ENCODE measurements around the gene ROGDI. TPM values are rescaled to one million over a fixed set of nuclear protein-coding genes. Genes with fewer than 3 reads are reported as not detected.

The ROGDI gene
- total and polyA plus RNA-seq, 2 donors (not counting 3 experiments of a cell fraction or from before 2014, with no cell fraction given), result 12.0 to 36.9 TPM

DNA sequence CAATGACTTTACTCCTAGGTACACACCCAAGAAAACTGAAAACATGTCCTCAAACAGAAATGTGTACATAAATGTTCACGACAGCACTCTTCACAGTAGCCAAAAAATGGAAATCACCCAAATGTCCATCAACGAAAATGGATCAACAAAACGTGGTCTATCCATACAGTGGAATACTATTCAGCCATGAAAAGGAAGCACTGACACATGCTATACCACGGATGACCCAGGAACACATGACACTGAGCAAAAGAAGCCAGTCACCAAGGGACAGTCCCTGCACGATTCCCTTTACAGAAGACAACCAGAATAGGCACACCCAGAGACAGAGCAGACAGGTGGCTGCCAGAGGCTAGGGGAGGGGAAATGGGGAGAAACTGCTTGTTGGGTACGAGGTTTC is 46.7 kb downstream of the ROGDI start:
- no peak for DNase-seq (ENCODE audit: low read depth, low spot score)
- POLR2A ChIA-PET, result no interaction called here
- H3K27me3 ChIP-seq (ENCODE audit: control insufficient read depth in 2 of 2, insufficient read depth in 2 of 2, low read length in 2 of 2), result no peaks in the 10 kb centered on the region
- TF ChIP-seq POLR2A (IDR thresholded peaks at IDR 0.05; ENCODE audit: low read depth, low read length) (no peak), FOS (IDR thresholded peaks at IDR 0.05; ENCODE audit: borderline replicate concordance, insufficient read depth, low read length) (no peak), JUN (IDR thresholded peaks at IDR 0.05; ENCODE audit: borderline replicate concordance, insufficient read depth, insufficient read length, low read depth) (no peak), POLR2AphosphoS5 (IDR thresholded peaks at IDR 0.05; ENCODE audit: insufficient read depth, low read depth, low read length) (no peak), EZH2 (IDR thresholded peaks at IDR 0.05; ENCODE audit: borderline replicate concordance, low read depth, low read length, severe bottlenecking) (no peak), GATA2 (IDR thresholded peaks at IDR 0.05; ENCODE audit: insufficient read depth, insufficient read length, low read depth, low read length) (no peak), MYC (IDR thresholded peaks at IDR 0.05; ENCODE audit: low read depth, low read length) (no peak)
- TF ChIP-seq, protein P1, sequence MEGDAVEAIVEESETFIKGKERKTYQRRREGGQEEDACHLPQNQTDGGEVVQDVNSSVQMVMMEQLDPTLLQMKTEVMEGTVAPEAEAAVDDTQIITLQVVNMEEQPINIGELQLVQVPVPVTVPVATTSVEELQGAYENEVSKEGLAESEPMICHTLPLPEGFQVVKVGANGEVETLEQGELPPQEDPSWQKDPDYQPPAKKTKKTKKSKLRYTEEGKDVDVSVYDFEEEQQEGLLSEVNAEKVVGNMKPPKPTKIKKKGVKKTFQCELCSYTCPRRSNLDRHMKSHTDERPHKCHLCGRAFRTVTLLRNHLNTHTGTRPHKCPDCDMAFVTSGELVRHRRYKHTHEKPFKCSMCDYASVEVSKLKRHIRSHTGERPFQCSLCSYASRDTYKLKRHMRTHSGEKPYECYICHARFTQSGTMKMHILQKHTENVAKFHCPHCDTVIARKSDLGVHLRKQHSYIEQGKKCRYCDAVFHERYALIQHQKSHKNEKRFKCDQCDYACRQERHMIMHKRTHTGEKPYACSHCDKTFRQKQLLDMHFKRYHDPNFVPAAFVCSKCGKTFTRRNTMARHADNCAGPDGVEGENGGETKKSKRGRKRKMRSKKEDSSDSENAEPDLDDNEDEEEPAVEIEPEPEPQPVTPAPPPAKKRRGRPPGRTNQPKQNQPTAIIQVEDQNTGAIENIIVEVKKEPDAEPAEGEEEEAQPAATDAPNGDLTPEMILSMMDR (IDR thresholded peaks at IDR 0.05; ENCODE audit: extremely low read depth in 1 of 2, insufficient read depth in 1 of 2, low read depth in 1 of 2, low read length in 2 of 2), result no peak
- TF ChIP-seq, protein P2, sequence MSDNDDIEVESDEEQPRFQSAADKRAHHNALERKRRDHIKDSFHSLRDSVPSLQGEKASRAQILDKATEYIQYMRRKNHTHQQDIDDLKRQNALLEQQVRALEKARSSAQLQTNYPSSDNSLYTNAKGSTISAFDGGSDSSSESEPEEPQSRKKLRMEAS (IDR thresholded peaks at IDR 0.05; ENCODE audit: insufficient read depth, insufficient read length), result no peak
- no peak overlapping the region for H3K27ac ChIP-seq (ENCODE audit: insufficient read depth, low read depth, low read length)
- no peak overlapping the region for H3K4me2 ChIP-seq (ENCODE audit: insufficient read depth, low read length)
- no peak overlapping the region for H3K4me3 ChIP-seq (replicated peaks in 1 of 3; ENCODE audit: insufficient read depth in 1 of 3, low read depth in 1 of 3, low read length in 3 of 3)
- no peaks in the 10 kb centered on the region for H4K20me1 ChIP-seq (replicated peaks; ENCODE audit: control insufficient read depth, extremely low read depth, insufficient read depth, low read length)
- H3K9me3 ChIP-seq (replicated peaks; ENCODE audit: control insufficient read depth, insufficient read depth, low read length), result no peaks in the 10 kb centered on the region
- H3K9ac ChIP-seq (replicated peaks; ENCODE audit: extremely low read depth, insufficient read depth, low read length), result no peak overlapping the region
- peaks cover 2% of the 10 kb centered on the region for H3K79me2 ChIP-seq (ENCODE audit: control insufficient read depth, insufficient read depth, low read length)
- H3K9me1 ChIP-seq (replicated peaks; ENCODE audit: control insufficient read depth, extremely low read depth, insufficient read depth, low read length), result no peaks in the 10 kb centered on the region
- H3K4me1 ChIP-seq (ENCODE audit: control insufficient read depth, extremely low read depth, insufficient read depth, low read length), result no peaks in the 10 kb centered on the region
- BruUV-seq (replicated peaks), result no TSS peak
- intact Hi-C loops (cut with micrococcal nuclease), result no loop called here
- CTCF ChIA-PET, result no interaction called here
- H3K36me3 ChIP-seq (ENCODE audit: control insufficient read depth in 2 of 2, extremely low read depth in 1 of 2, insufficient read depth in 2 of 2, low read length in 2 of 2), result peaks cover 15 to 33% of the 10 kb centered on the region in 2 experiments
- no peak for FAIRE-seq
- dilution Hi-C loops (cut with MboI; ENCODE audit: extremely low pct_ligation_motif_present, low sequenced_read_pairs), result no loop called here
- H2AFZ ChIP-seq (ENCODE audit: low read depth, low read length), result no peak overlapping the region
